Fibroblast of peridontal ligament (primary cell): ENCODE measurements around the gene CNST.
"Not testable (repeated sequence)": the region's sequence is repeated elsewhere in the genome, so short reads cannot be mapped to it uniquely, and the experiment has no call there.

Experiments used
- DNase-seq: peaks from one replicate; pipeline ENCODE4 v3.0.0-alpha.2; 2010; ENCODE audit errors: extremely low read depth

Gene CNST

GRCh38 chr1:246559310-246559709, 6.9 kb upstream of the CNST start:
- no peak for DNase-seq

GRCh38 chr1:246560833-246561232, 5.4 kb upstream of the CNST start:
- not testable (repeated sequence) for DNase-seq

GRCh38 chr1:246564839-246565750, 1.2 kb upstream of the CNST start:
- DNase-seq, result no peak

GRCh38 chr1:246565751-246566127, 517 bp upstream of the CNST start:
- DNase-seq, result no peak

- peak; percentile 92 for DNase-seq
Observed at GRCh38 chr1:246566813-246567645, 773 bp downstream of the CNST start.

- DNase-seq, result no peak
Observed at GRCh38 chr1:246567646-246568235, 1.5 kb downstream of the CNST start.

- DNase-seq, result no peak
Observed at GRCh38 chr1:246569248-246570238, 3.3 kb downstream of the CNST start.

- DNase-seq, result not testable (repeated sequence)
Observed at GRCh38 chr1:246571309-246571708, 5.1 kb downstream of the CNST start.

- no peak for DNase-seq
Observed at GRCh38 chr1:246571953-246572352, 5.7 kb downstream of the CNST start.

GRCh38 chr1:246572785-246573184, 6.5 kb downstream of the CNST start:
- no peak for DNase-seq

- DNase-seq, result peak; percentile 59
Observed at GRCh38 chr1:246573491-246573890, 7.2 kb downstream of the CNST start.

- no peak for DNase-seq
Observed at GRCh38 chr1:246576709-246577032, 10.4 kb downstream of the CNST start.

GRCh38 chr1:246577082-246577719, 10.9 kb downstream of the CNST start:
- no peak for DNase-seq

- DNase-seq, result no peak
Observed at GRCh38 chr1:246577720-246578106, 11.5 kb downstream of the CNST start.

GRCh38 chr1:246579818-246580217, 13.6 kb downstream of the CNST start:
- DNase-seq, result no peak

- no peak for DNase-seq
Observed at GRCh38 chr1:246580497-246581370, 14.5 kb downstream of the CNST start.

- DNase-seq, result no peak
Observed at GRCh38 chr1:246582301-246583055, 16.2 kb downstream of the CNST start.

- DNase-seq, result no peak
Observed at GRCh38 chr1:246583056-246583440, 16.8 kb downstream of the CNST start.
